Measurements from ENCODE around the gene MYBBP1A. TPM values are rescaled to one million over a fixed set of nuclear protein-coding genes. Genes with fewer than 3 reads are reported as not detected.

The MYBBP1A gene
- total and polyA plus RNA-seq, 9 of the 15 experiments (the other 6 are each of a cell fraction or from before 2014, with no cell fraction given), result 2.0 to 114 (median 47.2) TPM

- no peak overlapping the region for H3K9ac ChIP-seq (ENCODE audit: insufficient read depth in 1 of 2, low read depth in 2 of 2, low read length in 2 of 2)
- BruUV-seq (replicated peaks), result no TSS peak
- no peaks in the 10 kb centered on the region for H4K20me1 ChIP-seq (replicated peaks; ENCODE audit: control insufficient read depth, insufficient read depth, low read length)
- no peaks in the 10 kb centered on the region for H3K9me1 ChIP-seq (ENCODE audit: control insufficient read depth, insufficient read depth, low read length)
- ChIA-PET POLR2A (interaction anchor here (0.5 to 0.7 kb wide), 2 partner anchors 51 to 220 kb away, joined by 3 to 4 read pairs; no protein-coding TSS in a partner anchor), CTCF (ENCODE audit: low intra/inter-chr PET ratio) (no interaction called here)
- H3K9me3 ChIP-seq (replicated peaks; ENCODE audit: control insufficient read depth, insufficient read depth, low read depth, low read length), result no peaks in the 10 kb centered on the region
- peaks cover 0 to 12% of the 10 kb centered on the region in 2 experiments; a peak in 2 of 5 replicates for H3K4me1 ChIP-seq (replicated peaks in 1 of 2; ENCODE audit: control insufficient read depth in 2 of 2, insufficient read depth in 2 of 2, low read length in 2 of 2)
- DNase-seq (ENCODE audit: extremely low read depth in 1 of 4, low spot score in 3 of 4) (no peak), FAIRE-seq (no peak), ATAC-seq (no peak)
- peaks cover 12 to 51% of the 10 kb centered on the region in 2 experiments for H3K27me3 ChIP-seq (ENCODE audit: control insufficient read depth in 2 of 2, insufficient read depth in 2 of 2, low read length in 2 of 2)
- H3K27ac ChIP-seq (ENCODE audit: extremely low read depth, low read depth, low read length), result no peak overlapping the region
- H3K4me2 ChIP-seq (ENCODE audit: insufficient read depth, low read length), result no peak overlapping the region
- no peaks in the 10 kb centered on the region for H3K36me3 ChIP-seq (ENCODE audit: control insufficient read depth, insufficient read depth, low read length)
- H2AFZ ChIP-seq (ENCODE audit: low read depth, low read length), result no peak overlapping the region
- in situ Hi-C loops (cut with MboI) (no loop called here), intact Hi-C loops (cut with micrococcal nuclease) (no loop called here)
- WGBS (ENCODE audit: insufficient coverage, low coverage, missing lambda C conversion rate), result 20% methylated on average over 8 of the region's 9 CpGs
- no peaks in the 10 kb centered on the region for H3K79me2 ChIP-seq (ENCODE audit: control insufficient read depth, insufficient read depth, low read length)
- H3K4me3 ChIP-seq, result no peak overlapping the region
- TF ChIP-seq CUX1 (CRISPR knock-in tag; IDR thresholded peaks at IDR 0.05) (no peak), RBM25 (IDR thresholded peaks at IDR 0.05; ENCODE audit: low read depth, low read length, severe bottlenecking) (peak; percentile 74), KLF6 (CRISPR knock-in tag; IDR thresholded peaks at IDR 0.05; ENCODE audit: borderline replicate concordance) (no peak)
Observed at GRCh38 chr17:4574448-4575045, 19.4 kb upstream of the MYBBP1A start.

All from K562 (cell line).